Activated gamma-delta T cell treated with Interleukin-2 at 50 U/mL for 16 hours (primary cell): Measurements from ENCODE around the gene FRYL.
"Not testable (repeated sequence)": the region's sequence is repeated elsewhere in the genome, so short reads cannot be mapped to it uniquely, and the experiment has no call there.

ENCODE experiments used
- DNase-seq: peaks from one replicate; pipeline ENCODE4 v3.0.0-alpha.2; 2020

Gene FRYL

GRCh38 chr4:48742412-48742811 is 37.7 kb downstream of the FRYL start:
- DNase-seq = no peak

- no peak for DNase-seq
These were observed 40.5 kb downstream of the FRYL start for GRCh38 chr4:48739560-48740019.

- DNase-seq = no peak
These were observed 41.2 kb downstream of the FRYL start for GRCh38 chr4:48738856-48739255.

GRCh38 chr4:48728906-48729496 is 51.1 kb downstream of the FRYL start:
- DNase-seq = peak; percentile 8

GRCh38 chr4:48727666-48728459 is 52.2 kb downstream of the FRYL start:
- no peak for DNase-seq

- no peak for DNase-seq
These were observed 54.7 kb downstream of the FRYL start for GRCh38 chr4:48725414-48725813.

GRCh38 chr4:48722509-48723446 is 57.3 kb downstream of the FRYL start:
- no peak for DNase-seq

- no peak for DNase-seq
These were observed 59.6 kb downstream of the FRYL start for GRCh38 chr4:48720459-48720858.

- DNase-seq = no peak
These were observed 61.1 kb downstream of the FRYL start for GRCh38 chr4:48718818-48719465.

- DNase-seq = not testable (repeated sequence)
These were observed 63.8 kb downstream of the FRYL start for GRCh38 chr4:48716285-48716684.

GRCh38 chr4:48710446-48711209 is 69.5 kb downstream of the FRYL start:
- DNase-seq = no peak

GRCh38 chr4:48709901-48710300 is 70.2 kb downstream of the FRYL start:
- DNase-seq = no peak

GRCh38 chr4:48708610-48709009 is 71.5 kb downstream of the FRYL start:
- no peak for DNase-seq

- DNase-seq = no peak
These were observed 73.3 kb downstream of the FRYL start for GRCh38 chr4:48706736-48707135.

GRCh38 chr4:48705609-48706008 is 74.5 kb downstream of the FRYL start:
- no peak for DNase-seq

GRCh38 chr4:48704091-48704802 is 75.8 kb downstream of the FRYL start:
- no peak for DNase-seq

GRCh38 chr4:48699475-48699874 is 80.6 kb downstream of the FRYL start:
- no peak for DNase-seq

GRCh38 chr4:48698029-48698971 is 81.8 kb downstream of the FRYL start:
- DNase-seq = no peak

GRCh38 chr4:48697516-48697915 is 82.6 kb downstream of the FRYL start:
- DNase-seq = not testable (repeated sequence)

- no peak for DNase-seq
These were observed 85.3 kb downstream of the FRYL start for GRCh38 chr4:48694824-48695223.
